Hepatocyte (in vitro differentiated cells): ENCODE data around the gene PTPRR.

Experiments
- CTCF ChIP-seq: fragments of 200-600 bp; sonication (generic); IDR thresholded peaks from 2 replicates; pipeline ENCODE4 v1.5.1; 2016; ENCODE audit warnings: antibody characterized with exemption, mild to moderate bottlenecking; ENCODE audit not compliant: poor library complexity
- EZH2 ChIP-seq: fragments of 200-600 bp; sonication (generic); IDR thresholded peaks from 2 replicates; pipeline ENCODE4 v1.6.1; 2016; ENCODE audit warnings: antibody characterized with exemption, mild to moderate bottlenecking, borderline replicate concordance

GRCh38 chr12:70692681-70693288 lies 227.8 kb downstream of the PTPRR start:
- peak; percentile 23 for TF ChIP-seq CTCF
- TF ChIP-seq EZH2, result no peak
